Endometrium (tissue), 2 donors: ENCODE results near the gene PDE6A.
A peak's percentile ranks its signal among the peaks of the same experiment; 100 is the strongest.
"Not testable (repeated sequence)": the region's sequence is repeated elsewhere in the genome, so short reads cannot be mapped to it uniquely, and the experiment has no call there.

ENCODE experiments used
- FAIRE-seq: peaks from 2 replicates; lab custom pipeline; 2012; peaks lifted over from hg19 to GRCh38; lab: Jason Lieb, UNC
- donor health status: control.
- donor health status: control.

Gene PDE6A

DNA sequence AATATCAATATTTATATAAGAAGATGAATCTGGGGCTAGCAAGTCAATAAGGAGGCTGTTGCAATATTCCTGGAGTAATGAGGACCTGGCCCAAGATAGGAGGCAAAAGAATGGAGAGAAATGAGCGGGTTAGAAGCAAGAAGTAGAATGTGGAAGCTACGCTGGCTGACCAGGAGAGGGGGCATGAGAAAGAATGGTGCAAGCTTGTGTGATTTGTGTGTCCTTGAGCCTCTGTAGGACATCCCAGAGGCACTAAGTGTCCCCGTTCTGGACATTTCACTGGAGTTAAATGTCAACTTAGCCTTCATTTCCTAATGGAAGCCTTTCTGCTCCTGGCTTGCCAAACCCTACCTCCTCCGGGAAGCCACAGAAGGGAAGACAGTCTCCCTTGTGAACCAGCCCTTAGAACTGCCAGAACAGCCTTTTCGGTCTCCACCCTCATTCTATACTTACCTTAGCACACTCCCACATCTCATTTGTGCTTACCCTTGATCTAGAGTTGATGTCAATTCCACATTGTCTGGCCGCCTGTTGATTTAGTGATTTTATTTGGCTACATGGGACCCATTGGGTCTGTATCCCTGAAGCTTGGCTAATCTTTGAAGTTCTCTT lies 6.7 kb upstream of the PDE6A start:
- no peak for FAIRE-seq

DNA sequence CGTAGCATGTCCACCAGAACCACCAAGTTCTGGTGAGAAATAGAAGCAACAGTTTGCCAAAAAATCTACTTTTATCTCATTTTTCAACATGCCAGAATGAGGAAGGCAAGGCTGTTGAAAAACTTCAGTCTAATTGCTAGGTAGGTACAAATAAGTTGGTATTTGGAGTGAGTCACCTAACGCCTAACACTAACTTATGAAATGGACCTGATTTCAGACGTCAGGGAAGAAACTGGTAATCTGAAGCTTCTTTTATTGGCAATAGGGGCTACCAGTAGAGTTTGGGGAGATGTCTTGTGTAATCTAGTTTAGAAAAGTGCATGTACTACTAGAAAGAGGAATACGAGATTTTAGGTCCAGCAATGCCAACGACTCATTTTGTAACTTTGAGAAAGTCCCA lies 4.4 kb upstream of the PDE6A start:
- no peak for FAIRE-seq

DNA sequence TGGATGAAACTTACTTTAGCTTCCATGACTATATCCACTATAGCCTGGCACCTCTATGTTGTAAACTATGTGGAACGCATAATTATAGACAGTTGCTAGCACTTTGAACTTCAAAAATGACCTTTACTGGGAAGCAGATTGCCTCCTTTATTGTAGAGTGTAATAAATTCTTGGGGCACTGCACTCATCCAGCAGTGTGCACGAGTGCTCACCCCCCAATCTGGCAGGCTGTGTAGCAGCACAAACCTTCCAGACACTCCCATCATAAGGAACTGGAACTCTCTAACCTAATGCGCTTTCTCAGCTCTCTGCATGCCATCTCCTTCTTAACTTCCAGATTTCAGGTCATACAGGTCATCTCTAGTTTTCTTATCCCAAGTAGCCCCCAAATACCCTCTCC lies 1.5 kb upstream of the PDE6A start:
- no peak for FAIRE-seq

DNA sequence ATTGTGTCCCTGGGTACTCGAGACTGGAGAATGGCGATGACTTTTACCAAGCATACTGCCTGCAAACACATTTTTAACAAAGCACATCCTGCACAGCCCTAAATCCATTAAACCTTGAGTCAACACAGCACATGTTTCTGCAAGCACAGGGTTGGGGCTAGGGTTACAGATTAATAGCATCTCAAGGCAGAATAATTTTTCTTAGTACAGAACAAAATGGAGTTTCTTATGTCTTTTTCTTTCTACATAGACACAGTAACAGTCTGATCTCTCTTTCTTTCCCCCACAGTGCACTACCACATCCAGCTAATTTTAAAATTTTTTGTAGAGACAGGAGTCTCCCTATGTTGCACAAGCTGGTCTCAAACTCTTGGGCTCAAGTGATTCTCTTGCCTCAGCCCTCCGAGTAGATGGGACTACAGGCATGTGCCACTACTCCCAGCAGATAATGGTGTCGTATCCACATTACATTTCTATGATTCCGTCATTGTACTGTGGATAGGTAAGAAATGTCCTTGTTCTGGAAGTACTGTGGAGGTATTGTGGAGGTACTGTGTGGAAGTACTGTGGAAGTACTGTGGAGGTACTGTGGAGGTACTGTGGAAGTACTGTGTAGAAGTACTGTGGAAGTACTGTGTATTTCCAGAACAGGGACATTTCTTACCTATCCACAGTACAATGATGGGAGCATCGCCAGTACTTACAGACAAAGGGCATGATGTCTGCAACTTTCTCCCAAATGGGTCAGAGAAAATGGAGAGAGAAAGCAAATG lies 1.2 kb downstream of the PDE6A start:
- not testable (repeated sequence) for FAIRE-seq

DNA sequence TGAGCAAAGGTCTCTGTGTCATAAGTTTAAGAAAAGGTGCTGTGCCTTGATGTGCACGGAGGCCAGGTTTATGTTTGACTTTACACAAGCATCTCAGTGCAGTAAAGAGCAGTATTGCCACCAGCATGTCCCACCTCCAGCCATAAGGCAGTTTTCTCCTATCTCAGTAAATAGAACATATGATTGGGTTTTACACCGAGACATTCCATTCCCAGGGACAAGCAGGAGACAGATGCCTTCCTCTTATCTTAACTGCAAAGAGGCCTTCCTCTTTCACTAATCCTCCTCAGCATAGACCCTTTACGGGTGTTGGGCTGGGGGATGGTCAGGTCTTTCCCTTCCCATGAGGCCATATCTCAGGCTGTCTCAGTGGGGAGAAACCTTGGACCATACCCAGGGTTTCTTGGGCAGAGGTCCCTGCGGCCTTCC lies 1.8 kb downstream of the PDE6A start:
- not testable (repeated sequence) for FAIRE-seq

DNA sequence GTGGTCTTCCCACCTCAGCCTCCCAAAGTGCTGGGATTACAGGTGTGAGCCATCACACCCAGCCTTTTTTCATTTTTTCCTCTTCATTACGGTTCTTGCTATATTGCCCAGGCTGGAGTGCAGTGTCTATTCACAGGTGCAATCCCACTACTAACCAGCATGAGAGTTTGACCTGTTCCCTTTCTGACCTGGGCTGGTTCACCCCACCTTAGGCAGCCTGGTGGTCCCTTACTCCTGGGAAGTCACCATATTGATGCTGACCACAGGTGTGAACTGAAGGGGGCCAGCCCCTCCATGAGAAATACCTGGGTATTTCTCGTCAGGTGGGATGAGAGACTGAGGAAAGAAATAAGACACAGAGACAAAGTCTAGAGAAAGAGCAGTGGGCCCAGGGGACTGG lies 2.4 kb downstream of the PDE6A start:
- FAIRE-seq = no peak

DNA sequence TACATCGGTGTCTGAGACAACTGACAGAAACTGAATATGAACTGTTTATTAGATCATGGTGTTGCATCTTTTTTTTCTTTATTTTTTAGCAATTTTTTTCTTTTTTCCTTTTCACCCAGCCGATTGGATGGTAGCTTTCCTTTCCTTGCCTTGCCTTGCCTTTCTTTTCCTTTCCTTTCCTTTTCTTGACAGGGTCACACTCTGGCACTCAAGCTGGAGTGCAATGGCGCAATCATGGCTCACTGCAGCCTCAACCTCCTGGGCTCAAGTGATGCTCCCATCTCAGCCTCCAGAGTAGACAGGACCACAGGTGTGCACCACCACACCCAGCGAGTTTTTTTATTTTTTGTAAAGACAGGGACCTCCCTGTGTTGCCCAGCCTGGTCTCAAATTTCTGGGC lies 2.8 kb downstream of the PDE6A start:
- FAIRE-seq = no peak

DNA sequence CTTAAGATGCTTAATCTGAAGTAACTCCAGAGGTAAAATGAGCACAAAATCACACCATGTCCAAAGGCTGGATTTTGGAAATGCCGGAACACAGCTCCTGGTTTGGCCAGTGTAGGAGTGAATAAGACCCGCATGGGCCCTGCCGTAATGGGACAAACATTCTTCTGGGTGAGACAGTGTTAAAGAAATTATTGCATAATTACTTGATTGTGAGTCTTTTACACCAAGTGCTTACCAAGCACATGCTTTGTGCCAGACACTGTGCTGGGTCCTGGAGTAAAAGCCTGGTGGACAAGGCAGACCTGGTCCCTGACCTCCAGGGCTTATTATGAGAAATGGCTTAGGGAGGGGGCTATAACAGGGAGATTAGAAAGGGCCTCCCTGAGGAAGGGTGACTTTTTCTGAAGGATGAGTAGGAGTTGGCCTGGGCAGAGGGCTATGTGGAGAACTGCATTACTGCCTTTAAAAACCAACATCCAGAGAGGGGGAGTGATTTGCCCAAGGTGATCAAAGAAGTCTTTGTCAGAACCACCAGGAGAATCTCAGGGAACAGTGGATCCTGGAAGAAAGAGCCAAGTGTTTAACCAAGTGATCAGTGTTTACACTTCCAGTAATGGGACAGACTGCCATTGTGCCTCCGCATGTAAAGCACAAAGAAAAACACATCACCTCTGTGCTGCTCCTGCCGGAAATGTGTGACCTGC lies 3.5 kb downstream of the PDE6A start:
- no peak for FAIRE-seq

DNA sequence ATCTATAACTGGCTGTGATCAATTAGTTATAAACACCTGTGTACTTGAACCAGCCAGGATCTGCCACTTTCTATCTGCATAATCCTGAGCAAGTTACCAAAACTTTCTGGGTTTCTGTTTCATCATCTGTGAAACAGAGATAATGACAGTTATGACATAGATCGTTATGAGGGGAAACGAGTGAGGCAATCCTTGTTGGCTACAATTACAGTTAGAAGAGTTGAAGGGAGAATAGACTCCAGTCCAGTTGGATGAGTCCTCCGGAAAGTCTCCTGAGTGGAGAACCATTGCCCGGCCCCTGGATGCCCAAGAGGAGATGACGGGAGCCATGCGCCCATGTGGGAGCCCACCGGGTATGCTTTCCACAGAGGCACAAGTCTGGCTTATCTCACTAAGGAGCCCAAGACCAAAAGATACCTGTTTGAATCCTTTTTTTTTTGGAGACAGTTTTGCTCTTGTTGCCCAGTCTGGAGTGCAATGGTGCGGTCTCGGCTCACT lies 4.5 kb downstream of the PDE6A start:
- no peak for FAIRE-seq

DNA sequence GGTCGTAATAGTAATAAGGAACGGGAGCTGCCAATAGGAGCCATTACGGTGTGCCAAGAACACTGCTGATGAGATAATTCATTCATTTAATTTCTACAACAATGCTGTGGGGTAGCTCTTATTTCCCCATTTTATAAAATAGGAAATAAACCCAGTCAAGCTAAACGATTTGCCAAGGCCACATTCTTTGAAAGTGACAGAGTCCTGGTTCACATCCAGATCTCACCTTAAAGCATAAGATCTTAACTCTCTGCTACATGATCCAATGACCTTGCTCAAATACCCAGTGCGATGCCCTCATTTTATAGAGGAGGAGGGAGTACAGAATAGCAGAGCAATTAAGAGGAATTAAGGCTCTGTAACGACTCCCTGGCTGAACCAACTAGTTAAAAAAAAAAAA lies 5.0 kb downstream of the PDE6A start:
- FAIRE-seq = no peak

DNA sequence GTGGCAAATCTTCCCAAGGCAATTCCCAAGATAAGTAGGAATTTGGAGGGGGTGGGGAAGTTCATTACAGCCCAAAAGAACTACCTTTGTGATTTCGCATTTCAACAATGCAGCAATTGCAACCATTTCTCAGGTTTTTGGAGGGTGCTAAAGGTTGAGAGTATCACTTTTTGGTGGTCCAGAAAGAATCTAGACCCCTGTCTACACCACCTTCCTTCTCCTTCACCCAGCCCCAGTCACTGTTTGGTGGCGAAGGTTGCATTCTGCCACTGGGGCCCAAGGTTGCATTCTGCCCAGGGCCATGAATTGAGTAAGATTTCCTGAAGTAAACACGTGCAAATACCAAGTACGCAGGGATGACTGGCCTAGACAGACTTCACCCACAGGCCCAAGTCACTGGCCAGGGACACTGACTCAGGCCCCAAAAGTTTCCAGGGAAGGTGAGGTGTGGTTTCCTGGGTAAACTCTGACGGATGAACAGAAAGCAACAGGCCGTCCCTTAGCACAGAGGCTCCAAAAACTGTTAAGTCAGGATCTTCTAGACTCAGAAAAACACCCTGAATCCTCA lies 5.7 kb downstream of the PDE6A start:
- no peak for FAIRE-seq

DNA sequence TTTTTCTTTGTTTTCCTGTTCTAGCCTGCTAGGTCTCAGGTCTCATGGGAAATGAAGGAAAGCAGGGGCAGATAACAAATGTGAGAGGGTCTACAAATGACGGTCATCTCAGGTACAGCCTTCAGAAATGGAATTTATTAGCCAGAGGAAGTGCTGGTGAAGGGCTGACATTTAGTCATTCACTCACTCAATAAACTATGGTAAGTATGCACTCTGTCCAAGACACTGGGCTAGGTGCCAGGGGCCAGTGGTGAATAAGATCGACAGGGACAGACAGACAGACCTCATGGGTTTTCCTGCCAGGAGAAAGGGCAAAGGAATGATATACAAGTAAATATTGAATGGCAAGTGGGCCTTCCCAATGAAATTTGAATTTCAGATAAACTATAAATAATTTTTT lies 6.3 kb downstream of the PDE6A start:
- no peak for FAIRE-seq

DNA sequence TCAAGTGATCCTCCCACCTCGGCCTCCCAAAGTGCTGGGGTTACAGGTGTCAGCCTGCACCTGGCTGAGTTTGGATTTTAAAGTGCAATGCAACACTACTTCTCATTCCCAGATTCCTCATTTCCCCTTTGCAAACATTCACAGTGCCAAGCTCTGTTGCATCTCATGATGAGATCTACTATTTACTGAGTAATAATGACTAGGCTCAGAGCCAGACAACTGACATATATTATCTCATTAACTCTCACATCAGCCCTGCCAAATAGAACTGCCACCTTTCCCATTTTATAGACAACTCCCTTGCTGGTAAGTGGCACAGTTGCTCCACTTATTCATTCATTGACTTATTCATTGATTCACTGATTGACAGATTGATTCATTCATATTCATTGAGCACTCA lies 7.0 kb downstream of the PDE6A start:
- FAIRE-seq = no peak

DNA sequence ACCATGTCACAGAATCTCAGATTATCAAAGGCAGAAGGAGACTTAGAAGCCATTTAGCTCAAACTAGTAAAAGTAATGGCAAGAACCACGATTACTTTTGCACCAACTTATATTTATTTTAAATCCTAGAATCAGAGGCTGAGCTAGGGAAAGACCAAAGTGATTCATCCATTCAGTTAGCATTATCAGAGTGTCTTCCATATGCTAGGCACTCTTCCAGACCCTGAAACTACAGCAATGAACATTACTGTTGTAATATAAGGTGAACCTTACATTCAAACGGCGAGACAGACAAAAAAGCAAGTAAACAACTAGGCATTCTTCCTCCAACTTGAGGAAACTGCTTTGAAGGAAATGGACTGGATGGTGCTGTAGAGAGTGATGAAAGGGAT lies 7.9 kb downstream of the PDE6A start:
- no peak for FAIRE-seq

DNA sequence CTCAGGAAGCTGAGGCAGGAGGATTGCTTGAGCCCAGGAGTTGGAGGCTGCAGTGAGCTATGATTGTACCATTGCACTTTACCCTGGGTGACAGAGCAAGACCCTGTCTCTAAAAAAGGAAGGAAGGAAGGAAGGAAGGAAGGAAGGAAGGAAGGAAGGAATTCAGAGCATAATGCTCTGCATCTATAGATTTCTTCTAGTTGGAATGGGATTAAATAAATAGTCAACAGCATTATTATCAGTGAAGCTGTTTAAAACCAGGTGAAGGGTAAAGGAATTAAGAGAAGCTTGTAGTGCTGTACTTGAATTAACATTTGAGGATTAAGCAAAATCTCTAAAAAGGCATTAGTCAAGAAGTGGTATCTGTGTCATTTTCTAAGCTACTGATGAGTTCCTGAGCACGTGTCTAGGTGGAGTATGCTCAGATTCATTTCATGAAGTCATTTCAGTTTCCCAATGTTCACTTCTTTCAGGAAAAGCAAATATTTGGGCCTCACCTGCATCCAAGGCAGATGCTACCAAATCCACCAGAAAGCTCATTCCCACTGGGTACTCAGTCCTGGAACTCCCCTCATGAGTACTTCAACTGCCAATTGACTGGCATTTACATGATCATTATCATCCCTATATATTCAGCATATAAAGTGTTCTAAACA lies 8.4 kb downstream of the PDE6A start:
- no peak for FAIRE-seq

DNA sequence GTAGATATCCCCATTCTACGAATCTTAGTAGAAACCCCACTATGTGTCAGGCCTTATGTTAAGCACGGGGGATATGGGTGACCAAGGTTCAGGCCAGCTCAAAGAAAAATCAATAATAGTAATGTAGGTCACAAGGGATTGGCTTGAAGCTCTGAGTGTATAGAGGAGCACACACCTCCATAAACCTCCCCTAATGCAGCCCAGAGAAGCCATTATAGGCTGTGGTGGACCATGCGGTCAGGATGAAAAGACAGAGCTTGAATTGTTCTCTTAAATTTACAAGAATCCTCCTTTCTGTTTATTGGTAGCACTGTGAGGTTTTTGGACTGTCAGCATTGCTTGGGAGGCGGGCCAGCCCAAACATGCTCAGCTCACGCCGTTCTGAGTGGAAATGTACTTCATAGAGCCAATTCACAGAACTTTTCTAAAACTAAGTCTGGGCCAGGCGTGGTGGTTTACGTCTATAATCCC lies 9.1 kb downstream of the PDE6A start:
- no peak for FAIRE-seq

DNA sequence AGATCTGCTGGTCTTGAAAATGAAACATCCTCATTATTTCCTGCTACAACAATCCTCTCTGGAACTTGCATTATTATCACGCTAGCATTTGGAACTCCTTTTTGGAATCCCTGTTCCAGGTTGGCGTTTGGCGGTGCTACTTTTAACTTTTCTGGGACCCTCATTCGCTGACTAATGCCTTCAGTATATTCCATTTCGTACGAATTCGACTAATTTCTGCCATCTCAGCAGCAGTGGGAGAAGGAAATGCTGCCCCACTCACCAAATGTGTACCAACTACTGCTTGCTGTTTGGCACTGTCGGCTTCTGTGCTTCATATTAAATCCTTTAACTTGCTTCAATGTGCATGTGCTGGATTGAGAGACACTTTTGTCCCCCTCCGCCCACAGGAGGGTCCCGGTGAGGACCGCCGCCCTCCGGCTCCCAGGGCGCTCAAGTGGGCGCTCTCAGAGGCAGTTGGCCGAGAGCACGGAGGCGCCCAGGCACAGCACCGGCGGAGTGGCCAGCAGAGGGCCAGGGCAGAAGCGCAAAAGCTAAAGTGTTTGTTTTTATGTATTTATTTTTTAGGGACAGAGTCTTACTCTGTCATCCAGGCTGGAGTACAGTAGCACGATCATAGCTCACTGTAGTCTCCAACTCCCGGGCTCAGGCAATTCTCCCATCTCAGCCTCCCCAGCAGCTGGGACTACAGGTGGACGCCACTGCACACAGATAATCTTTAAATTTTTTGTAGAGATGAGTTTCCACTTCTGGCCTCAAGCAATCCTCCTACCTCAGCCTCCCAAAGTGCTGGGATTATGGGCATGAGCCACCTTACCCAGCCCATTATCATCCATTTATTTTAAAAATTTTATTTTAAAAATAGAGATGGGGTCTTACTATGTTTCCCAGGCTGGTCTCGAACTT lies 11.9 kb downstream of the PDE6A start:
- FAIRE-seq = no peak

DNA sequence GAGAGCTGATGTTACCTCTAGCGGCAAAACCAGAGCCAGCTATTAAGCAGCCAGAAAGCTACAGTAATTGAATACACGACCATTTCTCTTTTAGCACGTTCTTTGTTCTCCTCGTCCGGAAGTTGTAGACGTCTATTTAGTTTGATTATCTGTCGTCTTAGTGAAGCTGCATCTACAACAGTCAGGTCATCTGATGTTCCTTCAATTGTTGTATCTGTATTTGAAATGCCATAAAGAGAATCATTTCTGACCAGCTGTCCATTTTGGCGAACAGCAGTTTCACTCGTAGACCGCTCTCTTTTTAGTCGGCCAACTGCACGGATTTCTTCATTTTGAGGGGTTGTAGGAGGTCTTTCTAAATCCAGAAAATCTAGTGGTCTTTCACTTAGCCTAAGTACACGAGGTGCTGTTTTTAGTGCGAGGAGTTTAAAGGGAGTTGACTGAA lies 12.6 kb downstream of the PDE6A start:
- no peak for FAIRE-seq

DNA sequence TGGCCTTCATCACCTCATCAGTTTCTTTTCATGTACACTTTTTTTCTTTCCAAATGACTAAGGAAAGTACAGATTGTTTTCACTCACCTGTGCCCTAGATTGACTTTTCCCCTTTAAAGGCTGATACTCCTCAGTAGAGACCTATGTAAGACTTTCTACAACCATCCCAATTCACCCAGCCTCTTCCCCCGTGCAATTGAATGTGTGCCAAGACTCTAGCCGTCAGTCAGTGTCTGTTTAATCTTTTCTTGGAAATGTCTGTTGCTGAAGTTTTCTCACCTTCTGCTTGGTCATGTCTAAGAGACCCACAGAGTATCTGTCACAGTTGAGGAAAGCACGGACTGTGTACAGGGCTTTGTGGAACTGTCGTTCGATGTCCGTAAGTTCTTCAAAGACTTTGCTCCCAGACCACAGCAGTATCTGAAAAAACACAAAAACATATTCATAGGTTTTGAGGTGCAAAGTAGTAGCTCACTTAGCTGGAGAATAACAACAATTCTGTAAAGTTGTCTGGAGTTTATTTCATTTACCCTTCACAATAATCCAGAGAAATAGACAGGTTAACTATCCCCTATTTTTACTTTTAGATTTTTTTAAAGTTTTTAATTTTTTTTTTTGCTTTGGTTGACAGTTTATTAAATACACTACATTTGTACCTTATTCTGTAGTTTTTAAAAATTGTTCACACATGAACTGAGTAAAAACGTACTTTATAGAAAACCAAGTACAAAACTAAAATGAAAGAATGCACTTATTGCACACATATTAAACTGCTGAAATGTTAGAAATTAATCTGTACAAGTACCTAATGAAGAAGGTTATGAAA lies 13.6 kb downstream of the PDE6A start:
- FAIRE-seq = peak; percentile 62
